NT2/D1 (cell line): ENCODE results near the gene COL18A1.

Experiments used
- SUZ12 ChIP-seq: IDR thresholded peaks from 2 replicates; pipeline ENCODE4 v1.6.1; 2011; ENCODE audit not compliant: insufficient read length, insufficient read depth; ENCODE audit errors: extremely low read depth
- YY1 ChIP-seq: IDR thresholded peaks from 2 replicates; pipeline ENCODE4 v1.6.1; 2011; ENCODE audit not compliant: insufficient read length, insufficient read depth
- ZNF274 ChIP-seq: IDR thresholded peaks from 2 replicates; pipeline ENCODE4 v1.6.1; 2011; ENCODE audit warnings: mild to moderate bottlenecking, low read depth, low read length

GRCh38 chr21:45442276-45442675 is 37.3 kb downstream of the COL18A1 start:
- TF ChIP-seq SUZ12 (no peak), YY1 (no peak), ZNF274 (no peak)
